GM04504 (cell line): ENCODE data around the gene KIAA1586.
A peak's percentile ranks its signal among the peaks of the same experiment; 100 is the strongest.
"Not testable (repeated sequence)": the region's sequence is repeated elsewhere in the genome, so short reads cannot be mapped to it uniquely, and the experiment has no call there.

Source experiments
- DNase-seq: peaks from one replicate; pipeline ENCODE4 v3.0.0-alpha.2; 2012; ENCODE audit warnings: low read depth

KIAA1586 gene, protein sequence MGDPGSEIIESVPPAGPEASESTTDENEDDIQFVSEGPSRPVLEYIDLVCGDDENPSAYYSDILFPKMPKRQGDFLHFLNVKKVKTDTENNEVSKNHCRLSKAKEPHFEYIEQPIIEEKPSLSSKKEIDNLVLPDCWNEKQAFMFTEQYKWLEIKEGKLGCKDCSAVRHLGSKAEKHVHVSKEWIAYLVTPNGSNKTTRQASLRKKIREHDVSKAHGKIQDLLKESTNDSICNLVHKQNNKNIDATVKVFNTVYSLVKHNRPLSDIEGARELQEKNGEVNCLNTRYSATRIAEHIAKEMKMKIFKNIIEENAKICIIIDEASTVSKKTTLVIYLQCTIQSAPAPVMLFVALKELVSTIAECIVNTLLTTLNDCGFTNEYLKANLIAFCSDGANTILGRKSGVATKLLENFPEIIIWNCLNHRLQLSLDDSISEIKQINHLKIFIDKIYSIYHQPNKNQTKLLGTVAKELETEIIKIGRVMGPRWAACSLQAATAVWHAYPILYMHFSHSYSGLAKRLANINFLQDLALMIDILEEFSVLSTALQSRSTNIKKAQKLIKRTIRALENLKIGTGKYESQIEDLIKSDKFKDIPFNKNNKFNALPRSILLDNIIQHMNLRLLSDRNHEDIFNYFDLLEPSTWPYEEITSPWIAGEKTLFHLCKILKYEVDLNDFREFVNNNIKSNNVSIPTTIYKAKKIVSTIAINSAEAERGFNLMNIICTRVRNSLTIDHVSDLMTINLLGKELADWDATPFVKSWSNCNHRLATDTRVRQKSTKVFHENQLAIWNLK

DNA sequence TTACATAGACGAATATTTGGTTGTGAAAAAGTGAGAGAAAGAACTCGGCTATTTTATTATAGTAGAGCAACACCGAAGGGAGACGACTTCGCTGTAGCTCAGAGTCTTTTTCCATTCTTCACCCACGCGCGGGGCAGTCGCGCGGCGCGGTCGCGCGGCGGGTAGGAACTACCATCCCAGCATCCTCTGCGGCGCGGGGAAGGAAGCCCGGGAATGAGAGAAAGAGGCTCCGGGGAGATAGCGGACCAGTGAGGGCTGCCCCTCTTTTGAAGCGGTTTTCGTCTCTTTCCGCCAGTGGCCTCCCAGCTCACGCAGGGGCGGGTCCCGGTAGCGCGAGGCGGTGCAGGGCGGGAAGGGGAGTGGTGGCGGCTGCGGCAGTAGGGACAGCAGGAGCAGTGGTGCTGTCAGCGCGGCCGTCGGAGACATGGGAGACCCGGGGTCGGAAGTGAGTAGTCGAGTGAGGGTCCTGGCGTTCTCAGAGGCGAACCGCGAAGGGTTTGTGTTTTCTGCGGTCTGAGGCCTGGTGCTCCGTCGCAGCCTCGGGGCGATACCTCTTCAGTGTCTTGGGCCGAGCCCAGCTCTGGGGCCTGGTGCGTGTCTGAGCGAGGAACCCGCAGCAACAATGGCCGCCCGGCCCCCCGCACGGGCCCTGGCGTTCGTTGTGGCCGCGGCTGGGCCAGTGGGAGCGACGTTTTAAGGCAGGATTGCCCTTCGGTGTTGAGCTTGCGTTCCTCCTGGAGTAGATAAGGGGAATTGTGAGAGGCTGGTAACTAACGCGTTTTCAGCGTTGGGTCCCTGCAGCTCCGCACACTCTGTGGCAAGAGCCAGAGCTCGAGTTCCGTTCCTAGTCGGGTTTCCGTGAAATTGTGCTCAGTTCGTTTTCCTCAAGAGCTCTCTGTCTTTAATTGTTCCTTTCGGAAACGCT lies at the start of gene KIAA1586:
KIAA1586 (plus strand) TSS at position 362 of the 925 bp plus-strand sequence; CDS start at position 425, 63 bp downstream.
- DNase-seq: peak; percentile 83

DNA sequence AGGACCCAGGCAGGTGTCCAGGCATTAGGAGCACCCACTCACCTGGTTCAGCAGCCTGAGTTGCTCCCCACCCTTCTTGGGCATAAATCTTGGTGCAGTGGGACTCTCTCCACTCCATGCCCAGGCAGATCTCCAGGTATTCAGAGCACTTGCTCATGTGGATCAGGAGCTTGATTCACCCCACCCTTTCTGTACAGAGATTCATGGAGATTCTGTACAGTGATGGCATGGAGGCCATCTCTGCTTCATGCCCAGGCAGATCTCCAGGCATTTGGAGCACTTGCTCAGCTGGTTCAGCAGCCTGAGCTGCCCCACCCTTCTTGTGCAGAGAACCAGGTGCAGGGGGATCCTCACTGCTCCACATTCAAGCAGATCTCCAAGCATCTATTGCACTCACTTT lies 47.4 kb upstream of the KIAA1586 start:
- DNase-seq: no peak

DNA sequence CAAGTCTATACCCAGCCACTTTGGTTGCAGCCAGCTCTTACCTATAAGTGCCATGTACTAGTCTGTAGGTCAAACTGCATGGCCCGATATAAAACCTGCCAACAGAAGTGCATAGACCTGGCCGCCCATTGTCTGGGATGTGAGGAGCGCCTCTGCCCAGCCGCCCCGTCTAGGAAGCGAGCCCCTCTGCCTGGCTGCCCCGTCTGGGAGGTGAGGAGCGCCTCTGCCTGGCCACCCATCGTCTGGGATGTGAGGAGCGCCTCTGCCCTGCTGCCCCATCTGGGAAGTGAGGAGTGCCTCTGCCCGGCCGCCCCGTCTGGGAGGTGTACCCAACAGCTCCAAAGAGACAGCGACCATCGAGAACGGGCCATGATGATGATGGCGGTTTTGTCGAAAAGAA lies 46.7 kb upstream of the KIAA1586 start:
- not testable (repeated sequence) for DNase-seq

DNA sequence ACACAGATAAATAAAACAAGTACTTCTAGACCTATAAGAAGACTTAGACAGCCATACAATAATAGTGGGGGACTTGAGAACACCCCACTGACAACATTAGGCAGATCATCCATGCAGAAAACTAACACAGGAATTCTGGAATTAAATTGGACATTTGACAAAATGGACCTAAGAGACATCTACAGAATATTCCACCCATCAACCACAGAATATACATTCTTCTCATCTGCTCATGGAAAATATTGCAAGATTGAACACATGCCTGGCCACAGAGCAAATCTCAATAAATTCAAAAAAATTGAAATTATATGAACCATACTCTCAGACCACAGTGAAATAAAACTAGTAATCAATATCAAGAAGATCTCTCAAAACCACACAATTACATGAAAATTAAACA lies 44.3 kb upstream of the KIAA1586 start:
- no peak for DNase-seq

DNA sequence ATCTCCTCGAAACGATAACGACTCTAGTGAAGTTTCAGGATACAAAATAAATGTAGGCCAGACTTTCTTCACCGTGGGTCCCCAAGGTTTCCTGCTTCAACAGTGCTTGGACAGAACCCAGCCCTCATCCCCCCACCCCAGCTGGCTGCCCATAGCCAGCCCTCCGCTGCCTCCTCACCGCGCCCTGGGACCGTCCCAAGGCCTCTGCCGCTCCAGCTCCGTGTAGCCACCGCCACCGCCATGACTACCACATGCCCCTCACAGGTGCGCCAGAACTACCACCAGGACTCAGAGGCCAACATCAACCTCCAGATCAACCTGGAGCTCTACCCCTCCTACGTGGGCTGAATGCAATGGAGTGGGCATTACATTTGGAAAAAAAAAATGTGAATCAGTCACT lies 42.2 kb upstream of the KIAA1586 start:
- no peak for DNase-seq

DNA sequence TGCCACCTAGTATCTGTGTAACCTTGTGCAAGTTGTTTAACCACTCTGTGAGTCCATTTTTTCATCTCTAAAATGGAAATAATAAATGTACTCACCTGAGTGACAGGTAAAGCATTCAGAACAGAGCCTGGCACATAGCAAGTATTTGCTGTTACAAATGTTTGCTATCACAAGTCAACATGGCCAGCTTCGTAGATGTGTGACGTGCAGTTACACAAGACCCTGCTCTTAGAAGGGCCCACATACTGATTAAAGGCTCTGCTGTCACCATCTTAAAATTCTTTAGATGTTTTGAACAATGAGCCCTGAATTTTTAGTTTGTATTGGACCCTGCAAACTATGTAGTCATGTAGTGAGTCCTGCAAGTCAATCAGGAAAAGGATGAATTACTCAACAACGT lies 40.4 kb upstream of the KIAA1586 start:
- no peak for DNase-seq

DNA sequence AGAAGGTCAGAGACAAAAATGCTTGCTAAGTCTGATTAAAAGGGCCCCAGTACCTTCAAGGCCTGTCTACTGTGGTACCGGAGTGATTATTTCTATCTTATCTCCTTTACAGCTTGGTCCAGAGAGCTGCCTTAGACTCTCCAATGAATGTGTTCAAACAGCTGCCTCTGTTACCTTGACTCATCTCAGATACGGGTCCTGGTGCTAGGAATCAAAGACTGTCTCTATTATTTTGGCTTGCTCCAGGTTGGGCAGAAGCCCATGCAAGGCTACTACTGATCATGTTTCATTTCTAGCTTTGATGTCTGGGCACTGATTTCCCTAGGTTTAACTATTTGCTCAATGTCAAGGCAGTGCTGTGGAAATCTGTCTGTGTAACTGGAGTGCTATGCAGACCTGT lies 38.4 kb upstream of the KIAA1586 start:
- DNase-seq: not testable (repeated sequence)

DNA sequence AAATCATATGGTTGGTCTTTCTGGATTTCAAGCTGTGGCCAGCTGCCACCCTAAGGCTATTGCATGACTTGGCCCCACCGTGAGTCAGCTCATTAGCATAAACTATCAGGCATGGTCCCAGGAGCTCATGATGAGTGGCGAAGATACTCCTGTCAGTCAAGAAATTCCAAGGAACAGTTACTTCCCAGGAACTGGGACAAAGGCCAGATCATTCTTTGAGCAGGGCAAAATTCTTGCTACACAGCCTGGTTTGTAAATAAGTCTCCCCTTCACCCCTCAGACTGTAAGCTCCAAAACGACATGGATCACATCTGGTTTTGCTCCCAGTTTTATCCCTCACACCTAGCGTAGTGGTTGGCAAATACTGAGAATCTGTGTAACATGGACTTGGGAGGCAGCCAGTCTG lies 33.0 kb upstream of the KIAA1586 start:
- peak; percentile 85 for DNase-seq

DNA sequence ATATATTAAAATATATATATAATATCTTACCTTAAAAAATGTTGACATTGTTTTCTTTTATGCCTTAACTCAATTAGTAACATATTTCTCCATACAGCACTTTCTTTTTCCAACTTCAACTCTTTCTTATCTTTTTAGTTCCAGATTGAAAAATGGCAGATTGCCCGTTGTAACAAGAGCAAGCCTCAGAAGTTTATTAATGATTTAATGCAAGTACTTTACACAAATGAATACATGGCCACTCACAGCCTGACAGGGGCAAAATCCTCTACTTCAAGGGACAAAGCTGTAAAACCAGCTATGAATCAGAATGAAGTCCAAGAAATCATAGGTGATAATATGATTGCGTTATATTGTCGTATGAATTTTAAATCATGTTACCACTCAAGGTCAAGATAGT lies 29.4 kb upstream of the KIAA1586 start:
- DNase-seq: no peak

DNA sequence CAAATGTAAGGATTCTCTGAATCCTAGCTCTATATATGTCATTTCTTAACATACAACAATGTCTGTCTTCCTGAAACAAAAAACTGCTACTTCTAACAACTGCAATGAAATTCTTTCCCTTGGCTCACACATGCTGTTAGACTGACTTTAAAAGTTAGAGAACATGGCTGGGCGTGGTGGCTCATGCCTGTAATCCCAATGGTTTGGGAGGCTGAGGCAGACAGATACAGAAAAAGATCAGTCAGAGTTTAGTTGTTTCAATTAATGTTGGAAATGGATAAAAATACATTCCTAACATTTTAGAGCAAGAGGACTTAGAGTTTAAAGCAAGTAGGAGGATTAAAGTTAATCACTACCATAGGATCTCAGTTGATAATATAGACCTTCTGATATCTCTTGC lies 28.7 kb upstream of the KIAA1586 start:
- DNase-seq: no peak

DNA sequence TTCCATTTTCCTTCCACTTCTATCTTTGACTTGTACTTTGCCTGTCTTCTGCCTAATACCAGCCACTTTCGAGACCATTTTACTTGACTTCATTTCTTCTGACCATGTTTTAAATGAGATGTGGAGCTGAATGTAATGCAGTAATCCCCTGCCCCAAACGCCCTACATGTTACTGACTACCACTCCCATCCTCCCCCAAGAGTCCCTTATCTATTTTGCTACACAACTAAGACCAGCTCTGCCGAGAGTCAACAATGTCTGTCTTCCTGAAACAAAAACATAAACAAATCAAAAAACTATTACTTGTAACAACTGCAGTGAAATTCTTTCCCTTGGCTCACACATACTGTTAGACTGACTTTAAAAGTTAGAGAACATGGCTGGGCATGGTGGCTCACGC lies 27.1 kb upstream of the KIAA1586 start:
- no peak for DNase-seq

DNA sequence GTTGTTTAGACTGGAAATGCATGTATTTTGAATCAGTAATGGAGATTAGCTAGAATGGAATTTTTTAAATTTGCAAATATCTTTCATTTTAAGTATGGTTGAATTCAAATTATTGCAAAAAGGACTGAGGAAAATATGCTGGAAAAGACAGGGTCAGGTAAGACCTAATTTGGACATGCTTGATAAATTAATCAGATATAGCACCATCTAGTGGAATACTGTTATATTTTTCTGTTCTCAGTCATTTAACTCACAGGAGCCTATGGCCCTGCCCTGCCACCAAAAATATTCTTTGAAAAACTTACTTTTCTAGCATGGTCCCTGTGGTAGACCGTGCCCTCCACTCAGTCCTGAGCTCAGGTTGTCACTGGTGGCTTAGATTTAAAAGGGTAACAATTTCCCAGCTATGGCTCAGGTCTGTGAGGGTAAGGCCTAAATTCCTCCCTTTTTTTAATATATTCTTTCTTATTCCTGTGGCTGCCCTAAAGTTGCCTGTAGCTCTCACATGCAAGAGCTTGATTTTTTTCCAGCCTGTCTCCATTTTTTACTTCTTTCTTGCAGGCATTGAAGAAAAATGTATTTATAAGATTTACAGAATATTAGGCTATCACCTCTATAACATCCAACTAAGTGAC lies 25.3 kb upstream of the KIAA1586 start:
- DNase-seq: peak; percentile 19

DNA sequence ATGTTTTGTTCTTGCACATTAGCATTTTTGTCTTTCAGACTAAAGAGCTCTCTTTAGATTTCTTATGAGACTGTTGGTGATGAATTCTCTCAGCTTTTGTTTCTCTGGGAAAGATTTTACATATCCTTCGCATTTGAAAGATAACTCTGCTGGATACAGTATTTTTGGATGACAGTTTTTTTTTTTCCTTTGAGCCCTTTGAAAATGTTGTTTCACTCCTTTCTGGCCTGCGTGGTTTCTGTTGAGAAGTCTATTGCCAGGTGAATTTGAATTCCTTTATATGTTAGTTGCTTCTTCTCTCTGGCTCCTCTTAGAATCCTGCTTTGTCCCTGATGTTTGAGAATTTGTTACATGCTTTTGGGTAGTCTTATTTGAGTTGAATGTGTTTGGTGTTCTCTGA lies 22.2 kb upstream of the KIAA1586 start:
- no peak for DNase-seq

DNA sequence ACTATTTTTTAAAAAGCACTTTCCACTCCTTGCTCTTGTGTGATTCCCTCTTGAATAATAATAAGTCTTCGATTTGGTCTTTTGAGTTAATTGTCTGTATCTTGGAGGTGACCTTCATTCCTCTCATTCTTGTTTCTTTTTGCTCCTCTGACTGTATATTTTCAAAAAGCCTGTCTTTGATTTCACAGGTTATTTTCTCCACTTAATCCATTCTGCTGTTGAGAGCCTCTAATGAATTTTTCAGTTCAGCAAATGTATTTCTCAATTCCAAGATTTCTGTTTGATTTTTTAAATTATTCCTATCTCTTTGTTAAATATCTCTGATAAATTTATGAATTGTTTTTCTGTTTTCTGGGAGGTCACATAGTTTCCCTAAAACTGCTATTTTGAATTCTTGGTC lies 21.7 kb upstream of the KIAA1586 start:
- no peak for DNase-seq

DNA sequence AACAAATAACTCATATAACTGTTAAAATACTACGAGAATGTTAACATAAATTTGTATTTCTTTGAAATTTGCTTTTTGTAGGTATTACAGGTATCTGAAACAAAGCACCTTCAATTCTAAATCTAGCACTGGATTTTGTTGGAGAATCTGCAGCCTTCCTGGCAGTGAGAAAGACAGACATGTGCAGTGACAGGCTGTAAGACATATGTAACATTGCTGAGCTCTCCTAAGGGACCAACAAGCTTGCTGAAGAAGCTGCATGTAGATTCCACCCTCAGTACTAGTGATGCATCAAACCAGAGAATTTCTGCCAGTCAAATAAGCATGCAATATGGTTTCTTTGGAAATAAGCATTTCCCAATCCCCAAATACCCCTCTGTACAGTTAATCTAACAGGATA lies 20.5 kb upstream of the KIAA1586 start:
- no peak for DNase-seq

DNA sequence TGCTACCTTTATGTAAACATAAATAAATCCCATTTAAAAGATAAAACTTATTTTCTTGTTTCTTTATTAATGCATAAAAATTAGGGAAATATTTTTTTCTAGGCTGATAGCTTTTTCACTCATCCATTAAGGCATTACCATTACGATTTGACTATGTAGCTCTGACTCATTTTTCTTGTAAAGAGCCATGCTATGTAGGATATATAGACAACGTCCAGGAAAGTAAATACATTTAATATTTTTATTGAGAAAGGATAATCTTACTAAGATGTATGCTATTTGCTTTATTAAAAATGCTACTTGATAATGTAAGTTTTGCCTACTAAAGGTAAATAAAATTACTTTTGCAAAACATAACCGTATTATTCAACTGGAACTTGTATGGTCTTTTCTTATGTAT lies 19.2 kb upstream of the KIAA1586 start:
- DNase-seq: no peak

DNA sequence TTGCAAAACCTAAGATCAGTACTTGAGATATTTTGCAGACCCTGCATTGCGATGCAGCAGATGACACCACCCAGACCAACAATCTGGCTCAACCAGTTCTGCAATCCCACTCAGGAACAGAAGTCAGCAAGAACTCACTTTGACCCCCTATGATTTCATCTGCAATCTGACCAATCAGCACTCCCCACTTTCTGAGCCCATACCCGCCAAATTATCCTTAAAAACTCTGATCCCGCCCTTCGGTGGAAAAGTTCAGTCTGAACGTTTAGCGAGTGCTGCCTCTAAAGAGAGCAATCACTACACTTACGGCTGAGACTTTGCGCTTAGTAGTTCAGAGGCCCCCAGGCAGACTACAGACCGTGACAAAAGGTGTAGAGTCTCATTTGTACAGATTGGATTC lies 17.3 kb upstream of the KIAA1586 start:
- no peak for DNase-seq

DNA sequence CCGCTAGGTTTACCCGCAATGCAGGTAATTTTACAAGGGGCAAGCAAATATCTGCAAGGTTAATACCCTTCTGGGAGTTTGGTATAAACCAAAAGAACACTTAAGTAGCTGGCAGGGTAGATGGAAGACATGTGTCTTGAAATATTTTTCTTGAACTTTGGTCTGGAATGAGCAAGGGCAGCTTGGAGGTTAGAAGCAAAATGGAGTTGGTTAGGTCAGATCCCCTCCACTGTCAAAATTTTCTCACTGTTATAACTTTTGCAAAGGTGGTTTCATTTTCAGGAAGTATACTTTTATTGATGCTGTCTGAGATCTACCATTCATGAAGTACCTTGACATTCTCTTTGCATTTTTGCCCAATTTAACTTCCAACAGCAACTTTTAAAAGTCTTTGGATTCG lies 13.3 kb upstream of the KIAA1586 start:
- no peak for DNase-seq

DNA sequence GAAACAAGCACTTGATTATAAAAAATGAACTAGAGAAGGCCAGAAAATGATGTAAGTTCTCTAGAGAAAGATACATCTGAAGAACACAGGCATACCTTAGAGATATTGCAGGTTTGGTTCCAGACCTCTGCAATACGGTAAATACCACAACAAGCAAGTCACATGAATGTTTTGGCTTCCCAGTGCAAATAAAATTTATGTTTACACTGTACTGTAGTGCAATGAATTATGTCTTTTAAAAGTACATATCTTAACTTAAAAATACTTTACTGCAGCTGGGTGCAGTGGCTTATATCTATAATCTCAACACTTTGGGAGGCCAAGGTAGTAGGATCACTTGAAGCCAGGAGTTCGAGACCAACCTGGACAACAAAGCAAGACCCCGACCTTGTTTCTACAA lies 10.9 kb upstream of the KIAA1586 start:
- DNase-seq: no peak

DNA sequence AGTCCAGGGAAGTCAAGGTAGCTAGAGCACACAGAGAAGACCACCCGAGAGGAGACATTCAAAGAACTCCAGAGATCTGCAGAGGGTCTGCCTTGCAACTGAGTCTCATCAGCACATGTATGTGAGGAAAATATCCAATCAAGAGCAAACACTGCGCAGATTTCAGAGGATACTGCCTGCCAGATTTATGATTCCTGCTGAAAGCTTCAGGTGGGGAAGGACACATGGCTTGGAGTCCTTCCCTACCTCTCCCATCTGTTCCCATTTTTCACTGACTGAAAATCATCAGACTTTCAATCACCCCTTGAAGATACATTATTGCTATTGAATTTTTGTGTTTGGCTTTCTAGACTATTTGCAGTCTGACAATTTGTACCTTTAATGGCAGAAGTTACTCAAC lies 7.6 kb upstream of the KIAA1586 start:
- DNase-seq: no peak

DNA sequence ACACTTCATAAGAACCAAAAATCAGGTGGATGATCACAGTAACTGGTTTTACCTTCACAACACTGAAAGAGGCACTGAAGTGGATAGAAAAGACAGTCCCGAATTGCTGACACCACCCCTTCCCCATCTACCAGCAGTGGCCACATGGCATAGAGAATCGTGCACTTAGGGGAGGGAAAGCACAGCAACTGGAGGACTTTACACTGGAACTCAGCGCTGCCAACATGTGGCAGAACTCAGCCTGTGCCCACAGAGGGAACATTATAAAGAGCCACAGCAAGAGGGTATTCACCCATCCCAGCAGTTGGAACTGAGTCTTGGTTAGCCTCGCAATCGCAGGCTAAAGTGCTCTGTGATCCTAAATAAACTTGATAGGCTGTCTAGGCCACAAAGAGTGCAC lies 6.5 kb upstream of the KIAA1586 start:
- no peak for DNase-seq

DNA sequence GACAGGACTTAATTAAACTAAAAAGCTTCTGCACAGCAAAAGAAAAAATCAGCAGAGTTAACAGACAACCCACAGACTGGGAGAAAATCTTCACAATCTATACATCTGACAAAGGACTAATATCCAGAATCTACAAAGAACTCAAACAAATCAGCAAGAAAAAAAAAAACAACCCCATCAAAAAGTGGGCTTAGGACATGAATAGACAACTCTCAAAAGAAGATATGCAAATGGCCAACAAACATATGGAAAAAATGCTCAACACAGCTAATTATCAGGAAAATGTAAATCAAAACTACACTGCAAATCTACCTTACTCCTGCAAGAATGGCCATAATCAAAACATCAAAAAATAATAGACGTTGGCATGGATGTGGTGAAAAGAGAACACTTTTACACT lies 2.4 kb upstream of the KIAA1586 start:
- not testable (repeated sequence) for DNase-seq
